Naive thymus-derived CD4-positive, alpha-beta T cell (primary cell): ENCODE measurements around the gene ECM1. TPM values are rescaled to one million over a fixed set of nuclear protein-coding genes. Genes with fewer than 3 reads are reported as not detected.

ENCODE experiments used
- ATAC-seq: fragments of 150-1000 bp; cut with Tn5 transposase; 2 replicates; pipeline ENCODE4 v1.10.0; 2021; ENCODE audit warnings: mild to moderate bottlenecking, moderate library complexity
- CTCF ChIA-PET: fragments of 350-600 bp; sonication (Branson Sonifier 250); formaldehyde crosslinking; loops from one replicate; lab custom pipeline; 2021; ENCODE audit warnings: antibody characterized with exemption; lab: Charles Lee
- POLR2A ChIA-PET: fragments of 350-600 bp; sonication (Branson Sonifier 250); formaldehyde crosslinking; loops from one replicate; lab custom pipeline; 2021; ENCODE audit warnings: antibody characterized with exemption, inconsistent platforms; lab: Charles Lee
- DNase-seq, 9 donors: peaks; one replicate each; pipeline versions ENCODE4 v3.0.0 to v3.0.0-alpha.2; 2020 to 2022; ENCODE audit warnings: mixed read lengths in 1 of 9
- H3K27ac ChIP-seq: one replicate; pipeline ENCODE4 v1.7.0; 2013; ENCODE audit warnings: mild to moderate bottlenecking, low read depth, low read length, moderate library complexity
- H3K27me3 ChIP-seq, 2 donors: one replicate each; pipeline ENCODE4 v1.7.0; 2013; ENCODE audit warnings: low read length in 2 of 2, mild to moderate bottlenecking in 2 of 2, moderate library complexity in 2 of 2; ENCODE audit not compliant: control insufficient read depth in 2 of 2, insufficient read depth in 2 of 2
- H3K36me3 ChIP-seq, 3 experiments: 1 replicate in 2 of 3; 2 replicates in 1 of 3; pipeline ENCODE4 v1.7.0; 2013; ENCODE audit warnings: low read length in 3 of 3, mild to moderate bottlenecking in 3 of 3, moderate library complexity in 1 of 3; ENCODE audit not compliant: insufficient read depth in 3 of 3, control insufficient read depth in 2 of 3
- H3K4me1 ChIP-seq, 2 donors: one replicate each; pipeline ENCODE4 v1.7.0; 2013; ENCODE audit warnings: low read length in 2 of 2, mild to moderate bottlenecking in 2 of 2, moderate library complexity in 1 of 2; ENCODE audit not compliant: control insufficient read depth in 2 of 2, insufficient read depth in 2 of 2
- H3K4me3 ChIP-seq: 2 replicates; pipeline ENCODE4 v1.7.0; 2013; ENCODE audit warnings: mild to moderate bottlenecking, low read length
- H3K9me3 ChIP-seq, 3 experiments: 1 replicate in 2 of 3; 2 replicates in 1 of 3; pipeline ENCODE4 v1.7.0; 2013; ENCODE audit warnings: low read length in 3 of 3; ENCODE audit not compliant: control insufficient read depth in 2 of 3
- H3K27ac Mint-ChIP-seq, 9 donors: one replicate each; pipeline ENCODE4 v1.8.0; 2020 to 2022; ENCODE audit warnings: mixed read lengths in 9 of 9, mild to moderate bottlenecking in 8 of 9, moderate library complexity in 5 of 9, inconsistent platforms in 2 of 9
- H3K27me3 Mint-ChIP-seq, 5 donors: one replicate each; pipeline ENCODE4 v1.8.0; 2021 to 2022; ENCODE audit warnings: mixed read lengths in 5 of 5, mild to moderate bottlenecking in 1 of 5
- H3K36me3 Mint-ChIP-seq, 5 donors: one replicate each; pipeline ENCODE4 v1.8.0; 2020 to 2022; ENCODE audit warnings: mixed read lengths in 5 of 5, mild to moderate bottlenecking in 3 of 5, inconsistent platforms in 1 of 5
- H3K4me1 Mint-ChIP-seq, 7 donors: one replicate each; pipeline ENCODE4 v1.8.0; 2020 to 2022; ENCODE audit warnings: mixed read lengths in 7 of 7, mild to moderate bottlenecking in 3 of 7, inconsistent platforms in 1 of 7
- H3K4me3 Mint-ChIP-seq, 10 donors: one replicate each; pipeline ENCODE4 v1.8.0; 2020 to 2022; ENCODE audit warnings: mild to moderate bottlenecking in 10 of 10, mixed read lengths in 10 of 10, moderate library complexity in 6 of 10, inconsistent platforms in 2 of 10
- H3K9me3 Mint-ChIP-seq, 11 donors: one replicate each; pipeline ENCODE4 v1.8.0; 2020 to 2022; ENCODE audit warnings: mixed read lengths in 11 of 11, mild to moderate bottlenecking in 4 of 11, inconsistent platforms in 1 of 11, moderate library complexity in 1 of 11
- intact Hi-C, 2 donors: fragments of 100-400 bp; cut with micrococcal nuclease; formaldehyde crosslinking; loops; one replicate each; pipeline ENCODE4 v1.15.1; 2023
- polyA plus RNA-seq, 2 donors: library from polyadenylated mRNA; unstranded; fragments of 300-500 nt; fragmentation: Illumina TruSeq; gene quantifications; one replicate each; pipeline ENCODE4 v1.2.3, GENCODE V29; 2021
- total RNA-seq, 6 experiments: library from RNA in 5 of 6; stranded (reverse) in 5 of 6; gene quantifications; 1 replicate in 5 of 6; 2 replicates in 1 of 6; pipeline ENCODE4 v1.2.3 and lab custom pipeline; 2021 to 2026

The ECM1 gene
- total and polyA plus RNA-seq, 7 experiments from 2014 or later: 0.29 to 2.4 (median 1.4) TPM; not detected in 2

- Mint-ChIP-seq H3K4me1 (peaks cover 0 to 9% (median 4%) of the 10 kb centered on the region in 7 donors), H3K27me3 (peaks cover 23 to 32% (median 29%) of the 10 kb centered on the region in 5 donors), H3K36me3 (no peaks in the 10 kb centered on the region), H3K4me3 (no peak overlapping the region), H3K27ac (no peak overlapping the region), H3K9me3 (no peaks in the 10 kb centered on the region)
- ATAC-seq (no peak), DNase-seq (no peak)
- Histone ChIP-seq H3K27me3 (no peaks in the 10 kb centered on the region), H3K27ac (no peak overlapping the region), H3K36me3 (no peaks in the 10 kb centered on the region), H3K4me3 (no peak overlapping the region), H3K4me1 (no peaks in the 10 kb centered on the region), H3K9me3 (no peaks in the 10 kb centered on the region)
- intact Hi-C loops: no loop called here
- POLR2A ChIA-PET: no interaction called here
- CTCF ChIA-PET: interaction anchor here (0.6 kb wide), 1 partner anchor 96 kb away, joined by 4 read pairs; no protein-coding TSS in a partner anchor
These were observed 36.3 kb downstream of the ECM1 start for GRCh38 chr1:150544204-150544603.

GRCh38 chr1:150545486-150546032 is 37.6 kb downstream of the ECM1 start:
- peaks cover 0 to 2% (median 0%) of the 10 kb centered on the region in 11 donors for H3K9me3 Mint-ChIP-seq
- DNase-seq: no peak
- intact Hi-C loops: no loop called here
- no peaks in the 10 kb centered on the region for H3K9me3 ChIP-seq
- H3K4me3 Mint-ChIP-seq: no peak overlapping the region
- no peaks in the 10 kb centered on the region for H3K36me3 Mint-ChIP-seq
- POLR2A ChIA-PET: no interaction called here
- H3K27me3 ChIP-seq: no peaks in the 10 kb centered on the region
- H3K4me1 ChIP-seq: no peaks in the 10 kb centered on the region
- CTCF ChIA-PET: no interaction called here
- H3K36me3 ChIP-seq: no peaks in the 10 kb centered on the region
- H3K27ac Mint-ChIP-seq: peak overlapping the region in 1 of 9 donors; percentile 12
- no peak for ATAC-seq
- H3K4me3 ChIP-seq: no peak overlapping the region
- peaks cover 27 to 39% (median 30%) of the 10 kb centered on the region in 5 donors for H3K27me3 Mint-ChIP-seq
- H3K4me1 Mint-ChIP-seq: peaks cover 0 to 16% (median 8%) of the 10 kb centered on the region in 7 donors
- no peak overlapping the region for H3K27ac ChIP-seq

- ATAC-seq (no peak), DNase-seq (no peak)
- CTCF ChIA-PET: no interaction called here
- Mint-ChIP-seq H3K27me3 (peaks cover 27 to 40% (median 30%) of the 10 kb centered on the region in 5 donors), H3K4me3 (no peak overlapping the region), H3K9me3 (peaks cover 0 to 2% (median 0%) of the 10 kb centered on the region in 11 donors), H3K4me1 (peaks cover 5 to 23% (median 14%) of the 10 kb centered on the region in 7 donors), H3K27ac (no peak overlapping the region), H3K36me3 (no peaks in the 10 kb centered on the region)
- intact Hi-C loops: no loop called here
- POLR2A ChIA-PET: no interaction called here
- Histone ChIP-seq H3K4me1 (peaks cover 0 to 5% of the 10 kb centered on the region in 2 donors), H3K27me3 (no peaks in the 10 kb centered on the region), H3K27ac (no peak overlapping the region), H3K9me3 (no peaks in the 10 kb centered on the region), H3K36me3 (no peaks in the 10 kb centered on the region), H3K4me3 (no peak overlapping the region)
These were observed 38.5 kb downstream of the ECM1 start for GRCh38 chr1:150546294-150546937.

GRCh38 chr1:150548324-150548631 is 40.4 kb downstream of the ECM1 start:
- H3K4me1 Mint-ChIP-seq: peaks cover 6 to 38% (median 21%) of the 10 kb centered on the region in 7 donors
- POLR2A ChIA-PET: interaction anchor here (0.7 to 1.0 kb wide), 3 partner anchors 10 to 81 kb away, joined by 3 to 4 read pairs (median 3); partner anchors contain the start of genes ENSA and FALEC
- H3K9me3 ChIP-seq: no peaks in the 10 kb centered on the region
- H3K36me3 ChIP-seq: no peaks in the 10 kb centered on the region
- CTCF ChIA-PET: interaction anchor here (0.7 to 1.3 kb wide), 2 partner anchors 13 to 430 kb away, joined by 3 to 5 read pairs; no protein-coding TSS in a partner anchor
- H3K36me3 Mint-ChIP-seq: no peaks in the 10 kb centered on the region
- peaks cover 0 to 2% (median 0%) of the 10 kb centered on the region in 11 donors for H3K9me3 Mint-ChIP-seq
- no peak for ATAC-seq
- H3K27me3 ChIP-seq: no peaks in the 10 kb centered on the region
- H3K27ac Mint-ChIP-seq: peak overlapping the region in 2 of 9 donors; percentile 35 to 36
- H3K4me3 Mint-ChIP-seq: peak overlapping the region; percentile 71 to 88 (median 81)
- no peak overlapping the region for H3K27ac ChIP-seq
- DNase-seq: no peak
- H3K27me3 Mint-ChIP-seq: peaks cover 23 to 33% (median 30%) of the 10 kb centered on the region in 5 donors
- H3K4me3 ChIP-seq: peak overlapping the region; percentile 35
- intact Hi-C loops: no loop called here
- H3K4me1 ChIP-seq: peaks cover 0 to 5% of the 10 kb centered on the region in 2 donors

DNA sequence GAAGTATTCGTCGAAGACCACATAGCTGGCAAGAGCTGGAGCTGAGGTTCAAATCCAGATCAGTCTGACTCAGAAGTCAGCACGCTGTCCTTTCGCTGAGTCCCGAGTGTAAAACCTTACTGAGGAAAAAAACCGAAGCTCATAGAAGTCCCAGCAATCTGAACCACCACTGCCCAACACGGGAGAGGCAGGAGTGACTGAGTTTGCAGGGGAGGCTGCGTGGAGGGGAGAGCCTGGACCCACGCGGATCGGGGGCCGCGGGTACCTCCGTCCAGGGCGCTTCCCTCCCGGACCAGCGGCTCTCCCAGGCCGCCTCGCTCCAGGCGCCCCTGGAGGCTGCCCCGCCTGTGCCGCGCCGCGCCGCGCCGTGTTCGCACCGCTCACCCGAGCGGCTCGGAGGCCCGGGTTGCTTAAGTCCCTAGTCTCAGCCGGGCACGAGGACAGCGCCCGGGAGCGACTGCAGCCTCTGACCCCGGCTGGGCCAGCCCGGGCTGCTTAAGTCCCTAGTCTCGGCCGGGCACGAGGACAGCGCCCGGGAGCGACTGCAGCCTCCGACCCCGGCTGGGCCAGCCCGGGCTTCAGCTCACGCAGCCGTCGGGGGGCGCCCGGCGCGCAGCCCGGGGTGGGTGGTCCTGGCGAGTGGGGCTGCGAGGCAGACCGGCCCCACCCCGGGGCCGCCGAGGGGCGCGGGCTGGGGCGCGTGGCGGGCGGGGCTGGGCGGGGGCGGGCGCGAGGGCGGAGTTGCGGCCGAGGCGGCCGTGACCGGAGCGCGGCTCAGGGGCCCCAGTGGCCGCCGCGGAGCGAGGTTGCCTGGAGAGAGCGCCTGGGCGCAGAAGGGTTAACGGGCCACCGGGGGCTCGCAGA is 41.0 kb downstream of the ECM1 start, which contains the start of gene ADAMTSL4:
Gene ADAMTSL4, plus strand, starts transcription at position 777 of the 864 bp plus-strand sequence. CDS start 2,881 bp downstream, outside the sequence.
- Mint-ChIP-seq H3K27ac (peak within 1 kb of the TSS in 4 of 9 donors; percentile 35 to 71 (median 38)), H3K4me1 (peaks cover 6 to 38% (median 23%) of the 10 kb centered on the region in 7 donors), H3K4me3 (peak within 1 kb of the TSS; percentile 77 to 88 (median 83)), H3K36me3 (no peaks in the 10 kb centered on the region), H3K9me3 (peaks cover 0 to 2% (median 0%) of the 10 kb centered on the region in 11 donors), H3K27me3 (peaks cover 23 to 29% (median 26%) of the 10 kb centered on the region in 5 donors)
- H3K27ac ChIP-seq: no peak within 1 kb of the TSS
- intact Hi-C loops: no loop called here
- DNase-seq (peak in 2 of 9 donors; percentile 37 to 65), ATAC-seq (peak; percentile 71)
- POLR2A ChIA-PET: interaction anchor here (0.7 to 1.0 kb wide), 4 partner anchors 10 to 81 kb away, joined by 3 to 4 read pairs (median 3); partner anchors contain the start of genes ENSA and FALEC
- peak within 1 kb of the TSS; percentile 35 for H3K4me3 ChIP-seq
- H3K9me3 ChIP-seq: no peaks in the 10 kb centered on the region
- CTCF ChIA-PET: interaction anchor here (1.3 kb wide), 1 partner anchor 12 kb away, joined by 5 read pairs; no protein-coding TSS in a partner anchor
- H3K36me3 ChIP-seq: no peaks in the 10 kb centered on the region
- peaks cover 0 to 5% of the 10 kb centered on the region in 2 donors for H3K4me1 ChIP-seq
- no peaks in the 10 kb centered on the region for H3K27me3 ChIP-seq
